Measurements from ENCODE around the gene RCOR1.

DNA sequence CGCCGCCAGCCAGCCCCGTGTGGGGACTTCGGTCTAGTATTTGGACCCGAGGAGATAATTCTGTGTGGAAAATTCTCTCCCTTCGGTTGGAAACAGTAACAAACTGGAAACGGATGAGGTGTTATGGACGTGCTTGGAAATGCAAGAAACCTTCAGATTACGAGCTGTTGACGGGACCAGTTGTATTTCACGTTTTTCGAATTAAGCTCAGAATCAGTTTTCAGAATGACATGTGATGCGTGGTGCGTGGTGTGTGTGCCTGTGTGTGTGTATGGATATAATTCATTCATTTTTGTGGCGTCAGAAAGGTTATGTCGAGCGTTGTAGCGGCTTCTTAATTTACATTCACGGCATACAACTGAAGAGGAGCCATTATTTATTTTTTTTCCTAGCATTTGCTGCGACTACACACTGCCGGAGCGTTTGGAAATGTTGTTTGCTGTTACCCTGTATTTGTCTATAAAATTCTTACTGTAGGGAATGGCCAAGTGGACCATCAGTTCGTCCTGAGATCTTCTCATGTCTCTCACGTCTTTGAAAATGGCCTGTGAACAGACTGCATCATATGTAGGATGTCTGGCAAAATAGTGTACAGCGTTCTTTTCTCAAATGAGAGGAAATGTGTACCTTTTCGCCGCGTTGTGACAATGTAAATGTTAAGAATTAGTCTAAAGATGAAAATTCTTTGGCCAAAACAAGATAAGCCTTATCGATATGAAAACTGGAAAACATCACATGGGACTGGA lies 186.1 kb downstream of the RCOR1 start:
- TF ChIP-seq BHLHE40 (IDR thresholded peaks at IDR 0.05; ENCODE audit: borderline replicate concordance) (no peak), SUZ12 (IDR thresholded peaks at IDR 0.05) (no peak)
